AG04449 (cell line): ENCODE measurements around the gene ADGRF4.

Source experiments
- CTCF ChIA-PET: fragments of 350-600 bp; formaldehyde crosslinking; extraction: SDS; loops from one replicate; lab custom pipeline; 2021; ENCODE audit warnings: antibody characterized with exemption; lab: Yijun Ruan, JAX
- POLR2A ChIA-PET: fragments of 400-600, 350-600 bp; formaldehyde crosslinking; extraction: SDS; loops from one replicate; lab custom pipeline; 2020; ENCODE audit warnings: antibody characterized with exemption, inconsistent platforms; lab: Yijun Ruan, JAX
- DNase-seq: peaks from one replicate; pipeline ENCODE4 v3.0.0-alpha.2; 2010; ENCODE audit warnings: low read depth, low spot score
- H3K4me3 ChIP-seq: 2 replicates; pipeline ENCODE4 v1.5.1; 2011; ENCODE audit warnings: low read depth, mild to moderate bottlenecking, control low read depth, low read length
- CTCF ChIP-seq: IDR thresholded peaks from one replicate; pipeline ENCODE4 v1.5.1; 2011; ENCODE audit warnings: mild to moderate bottlenecking, moderate library complexity, low read length, control low read depth, inconsistent platforms; ENCODE audit not compliant: insufficient read depth; ENCODE audit errors: missing control alignments

ADGRF4 gene

GRCh38 chr6:47749757-47750156, 51.4 kb downstream of the ADGRF4 start:
- no peak for DNase-seq
- CTCF ChIA-PET, result no interaction called here
- no peak for TF ChIP-seq CTCF
- H3K4me3 ChIP-seq, result no peak overlapping the region
- POLR2A ChIA-PET, result no interaction called here

GRCh38 chr6:47752801-47753200, 54.4 kb downstream of the ADGRF4 start:
- TF ChIP-seq CTCF, result no peak
- DNase-seq, result no peak
- POLR2A ChIA-PET, result no interaction called here
- CTCF ChIA-PET, result no interaction called here
- H3K4me3 ChIP-seq, result no peak overlapping the region

- no peak for DNase-seq
- ChIA-PET POLR2A (no interaction called here), CTCF (interaction anchor here (1.7 kb wide), 1 partner anchor 129 kb away, joined by 8 read pairs; no protein-coding TSS in a partner anchor)
- H3K4me3 ChIP-seq, result no peak overlapping the region
- TF ChIP-seq CTCF, result no peak
Measured at GRCh38 chr6:47759364-47759763, 61.0 kb downstream of the ADGRF4 start.

GRCh38 chr6:47762502-47762901, 64.1 kb downstream of the ADGRF4 start:
- POLR2A ChIA-PET, result no interaction called here
- no peak for TF ChIP-seq CTCF
- no peak for DNase-seq
- CTCF ChIA-PET, result interaction anchor here (0.6 to 1.4 kb wide), 2 partner anchors 17 to 1031 kb away, joined by 3 to 4 read pairs; no protein-coding TSS in a partner anchor
- no peak overlapping the region for H3K4me3 ChIP-seq

GRCh38 chr6:47766445-47766844, 68.1 kb downstream of the ADGRF4 start:
- TF ChIP-seq CTCF, result no peak
- ChIA-PET CTCF (interaction anchor here (1.9 kb wide), 1 partner anchor 21 kb away, joined by 4 read pairs; no protein-coding TSS in a partner anchor), POLR2A (no interaction called here)
- no peak for DNase-seq
- H3K4me3 ChIP-seq, result no peak overlapping the region

GRCh38 chr6:47767102-47767501, 68.7 kb downstream of the ADGRF4 start:
- no peak for DNase-seq
- TF ChIP-seq CTCF, result no peak
- CTCF ChIA-PET, result interaction anchor here (0.6 kb wide), 1 partner anchor 12 kb away, joined by 4 read pairs; no protein-coding TSS in a partner anchor
- POLR2A ChIA-PET, result no interaction called here
- no peak overlapping the region for H3K4me3 ChIP-seq
